B cell (primary cell): ENCODE measurements around the gene XPO4. TPM values are rescaled to one million over a fixed set of nuclear protein-coding genes. Genes with fewer than 3 reads are reported as not detected.

Source experiments
- ATAC-seq: fragments of 200-7000 bp; cut with Tn5 transposase; one replicate; pipeline ENCODE4 v1.10.0; 2021; ENCODE audit warnings: low read depth, mild to moderate bottlenecking, moderate number of reproducible peaks, moderate library complexity
- CTCF ChIA-PET: fragments of 350-600 bp; sonication (Branson Sonifier 250); formaldehyde crosslinking; loops from one replicate; lab custom pipeline; 2021; ENCODE audit warnings: antibody characterized with exemption, inconsistent platforms; lab: Charles Lee
- POLR2A ChIA-PET: fragments of 350-600 bp; sonication (Branson Sonifier 250); formaldehyde crosslinking; loops from one replicate; lab custom pipeline; 2021; ENCODE audit warnings: antibody characterized with exemption; lab: Charles Lee
- DNase-seq: peaks from one replicate; pipeline ENCODE4 v3.0.0; 2013
- H2AFZ ChIP-seq: 2 replicates; pipeline ENCODE4 v1.6.1; 2012; ENCODE audit warnings: mild to moderate bottlenecking, low read depth, low read length; ENCODE audit not compliant: insufficient read depth, poor library complexity, severe bottlenecking
- H3K27ac ChIP-seq, 2 donors: 1 replicate in 1 of 2; 2 replicates in 1 of 2; pipeline ENCODE4 v1.5.1; 2012 to 2013; ENCODE audit warnings: low read length in 2 of 2, mild to moderate bottlenecking in 2 of 2, moderate library complexity in 1 of 2
- H3K27me3 ChIP-seq, 4 experiments: fragments of 200-600 bp in 1 of 4; sonication (generic) in 1 of 4; replicated peaks in 1 of 4; 1 replicate in 2 of 4; 2 replicates in 2 of 4; pipeline versions ENCODE4 v1.6.1 to v1.7.0; 2013 to 2016; ENCODE audit warnings: low read length in 3 of 4, mild to moderate bottlenecking in 2 of 4, mixed read lengths in 1 of 4, moderate library complexity in 1 of 4; ENCODE audit not compliant: insufficient read depth in 4 of 4, control insufficient read depth in 3 of 4; ENCODE audit errors: control extremely low read depth in 1 of 4
- H3K36me3 ChIP-seq, 2 experiments: replicated peaks in 1 of 2; 1 replicate in 1 of 2; 2 replicates in 1 of 2; pipeline versions ENCODE4 v1.6.1 to v1.7.1; 2013; ENCODE audit warnings: low read length in 1 of 2; ENCODE audit not compliant: insufficient read depth in 2 of 2, control insufficient read depth in 1 of 2; ENCODE audit errors: control extremely low read depth in 1 of 2, extremely low read depth in 1 of 2
- H3K4me1 ChIP-seq, 2 donors: fragments of 200-600 bp in 1 of 2; sonication (generic) in 1 of 2; 1 replicate in 1 of 2; 2 replicates in 1 of 2; pipeline versions ENCODE4 v1.5.1 to v1.6.1; 2013 to 2017; ENCODE audit warnings: low read length in 2 of 2; ENCODE audit not compliant: control insufficient read depth in 2 of 2, insufficient read depth in 2 of 2
- H3K4me2 ChIP-seq: replicated peaks from 2 replicates; pipeline ENCODE3; 2012; ENCODE audit warnings: mild to moderate bottlenecking, low read depth, low read length; ENCODE audit not compliant: poor library complexity, severe bottlenecking
- H3K4me3 ChIP-seq, 5 experiments: fragments of 200-600 bp in 1 of 5; sonication (generic) in 1 of 5; 1 replicate in 3 of 5; 2 replicates in 2 of 5; pipeline versions ENCODE4 v1.5.1 to v1.7.0; 2011 to 2016; ENCODE audit warnings: low read length in 4 of 5, mild to moderate bottlenecking in 4 of 5, low read depth in 2 of 5, control low read depth in 1 of 5, moderate library complexity in 1 of 5; ENCODE audit not compliant: insufficient read depth in 1 of 5; ENCODE audit errors: control extremely low read depth in 1 of 5, extremely low read depth in 1 of 5
- H3K79me2 ChIP-seq: fragments of 200-600 bp; sonication (generic); one replicate; pipeline ENCODE4 v1.6.0; 2016; ENCODE audit warnings: low read length; ENCODE audit not compliant: control insufficient read depth, insufficient read depth
- H3K9ac ChIP-seq: fragments of 200-600 bp; sonication (generic); 2 replicates; pipeline ENCODE4 v1.6.1; 2017; ENCODE audit warnings: mild to moderate bottlenecking, low read length, moderate library complexity
- H3K9me3 ChIP-seq, 3 donors: one replicate each; pipeline versions ENCODE4 v1.6.1 to v1.7.1; 2013; ENCODE audit warnings: low read length in 2 of 3; ENCODE audit not compliant: control insufficient read depth in 2 of 3, insufficient read depth in 1 of 3; ENCODE audit errors: control extremely low read depth in 1 of 3
- H4K20me1 ChIP-seq: 2 replicates; pipeline ENCODE4 v1.6.0; 2012; ENCODE audit warnings: mild to moderate bottlenecking, low read length; ENCODE audit not compliant: insufficient read depth, control insufficient read depth, poor library complexity, severe bottlenecking
- H3K27ac Mint-ChIP-seq: one replicate; pipeline ENCODE4 v1.8.0; 2021; ENCODE audit warnings: mixed read lengths
- H3K27me3 Mint-ChIP-seq: one replicate; pipeline ENCODE4 v1.8.0; 2021; ENCODE audit warnings: mixed read lengths
- H3K4me1 Mint-ChIP-seq: one replicate; pipeline ENCODE4 v1.8.0; 2021; ENCODE audit warnings: mixed read lengths
- H3K4me3 Mint-ChIP-seq: one replicate; pipeline ENCODE4 v1.8.0; 2021; ENCODE audit warnings: mixed read lengths
- H3K9me3 Mint-ChIP-seq: one replicate; pipeline ENCODE4 v1.8.0; 2022; ENCODE audit warnings: mixed read lengths; ENCODE audit not compliant: insufficient read depth
- CTCF ChIP-seq: fragments of 200-600 bp; IDR thresholded peaks from one replicate; pipeline ENCODE4 v1.8.0; 2022; ENCODE audit warnings: antibody characterized with exemption, mild to moderate bottlenecking
- EZH2 ChIP-seq: IDR thresholded peaks from 2 replicates; pipeline ENCODE4 v1.6.1; 2012; ENCODE audit warnings: borderline replicate concordance, low read depth, mild to moderate bottlenecking, moderate library complexity, low read length; ENCODE audit not compliant: insufficient read depth, poor library complexity, severe bottlenecking
- WGBS: methylation state at CpG from one replicate; pipeline ENCODE4 v1.1.5; 2013; ENCODE audit warnings: missing lambda C conversion rate; ENCODE audit not compliant: insufficient coverage; 5-methylcytosine and 5-hydroxymethylcytosine counted together
- intact Hi-C: fragments of 100-400 bp; cut with micrococcal nuclease; formaldehyde crosslinking; loops from one replicate; pipeline ENCODE4 v1.10.0; 2022
- polyA plus RNA-seq: library from polyadenylated mRNA; depleted of rRNA; stranded (reverse); fragments of >200 nt; gene quantifications from 2 replicates; pipeline ENCODE4 v1.2.3, GENCODE V29; 2012
- total RNA-seq, 2 donors: library from RNA; stranded (reverse); fragments of 120-200 nt in 1 of 2; gene quantifications; 1 replicate in 1 of 2; 2 replicates in 1 of 2; pipeline versions ENCODE4 v1.2.3 to v1.2.4, GENCODE V29; 2013 to 2022

XPO4 gene
- total and polyA plus RNA-seq, 2 donors (not counting 1 experiment from before 2014, with no cell fraction given), result 6.2 to 25.9 TPM

GRCh38 chr13:20945952-20946383 is 43.4 kb upstream of the XPO4 start:
- no peaks in the 10 kb centered on the region for H3K9me3 Mint-ChIP-seq

More at GRCh38 chr13:20945952-20946383, 43.4 kb upstream of the XPO4 start:
- Mint-ChIP-seq H3K27me3 (peaks cover 50% of the 10 kb centered on the region), H3K4me3 (no peak overlapping the region), H3K27ac (no peak overlapping the region), H3K4me1 (peaks cover 9% of the 10 kb centered on the region)
- peaks cover 0 to 13% (median 2%) of the 10 kb centered on the region in 4 experiments for H3K27me3 ChIP-seq
- TF ChIP-seq CTCF, result no peak
- TF ChIP-seq EZH2, result no peak
- intact Hi-C loops, result no loop called here
- H3K27ac ChIP-seq, result no peak overlapping the region
- no peaks in the 10 kb centered on the region for H3K9me3 ChIP-seq
- ChIA-PET CTCF (no interaction called here), POLR2A (no interaction called here)
- ATAC-seq, result no peak
- H3K36me3 ChIP-seq, result no peaks in the 10 kb centered on the region
- H4K20me1 ChIP-seq, result no peaks in the 10 kb centered on the region
- peak overlapping the region; percentile 59 for H3K4me2 ChIP-seq
- no peaks in the 10 kb centered on the region for H3K79me2 ChIP-seq
- 4% methylated on average over 28 of the region's 29 CpGs for WGBS
- H3K4me1 ChIP-seq, result peaks cover 6 to 10% of the 10 kb centered on the region in 2 donors
- H3K4me3 ChIP-seq, result no peak overlapping the region
- peak overlapping the region; percentile 70 for H2AFZ ChIP-seq
- peak; percentile 18 for DNase-seq
- H3K9ac ChIP-seq, result no peak overlapping the region
